Mesodermal cell (in vitro differentiated cells): ENCODE measurements around the gene TRIP6.
"Not testable (repeated sequence)": the region's sequence is repeated elsewhere in the genome, so short reads cannot be mapped to it uniquely, and the experiment has no call there.

ENCODE experiments used
- H3K27ac ChIP-seq: 2 replicates; pipeline ENCODE4 v1.7.0; 2013; ENCODE audit warnings: mild to moderate bottlenecking, low read depth, low read length, moderate library complexity; ENCODE audit not compliant: severe bottlenecking
- H3K36me3 ChIP-seq: 2 replicates; pipeline ENCODE4 v1.7.1; 2013; ENCODE audit warnings: mild to moderate bottlenecking, low read length, moderate library complexity; ENCODE audit not compliant: control insufficient read depth, insufficient read depth
- H3K4me1 ChIP-seq: one replicate; pipeline ENCODE4 v1.7.1; 2013; ENCODE audit warnings: mild to moderate bottlenecking, low read length; ENCODE audit not compliant: insufficient read depth, control insufficient read depth, poor library complexity, severe bottlenecking
- H3K4me3 ChIP-seq: 2 replicates; pipeline ENCODE4 v1.7.0; 2013; ENCODE audit warnings: low read length, control low read depth, mild to moderate bottlenecking; ENCODE audit not compliant: insufficient read depth, poor library complexity, severe bottlenecking; ENCODE audit errors: extremely low read depth
- H3K9me3 ChIP-seq: 2 replicates; pipeline ENCODE4 v1.7.1; 2013; ENCODE audit warnings: mild to moderate bottlenecking, low read length, moderate library complexity; ENCODE audit not compliant: control insufficient read depth
- WGBS, 2 experiments: methylation state at CpG; one replicate each; pipeline ENCODE4 v1.1.5; 2013; ENCODE audit warnings: missing lambda C conversion rate in 2 of 2; ENCODE audit not compliant: insufficient coverage in 2 of 2; 5-methylcytosine and 5-hydroxymethylcytosine counted together

The TRIP6 gene

DNA sequence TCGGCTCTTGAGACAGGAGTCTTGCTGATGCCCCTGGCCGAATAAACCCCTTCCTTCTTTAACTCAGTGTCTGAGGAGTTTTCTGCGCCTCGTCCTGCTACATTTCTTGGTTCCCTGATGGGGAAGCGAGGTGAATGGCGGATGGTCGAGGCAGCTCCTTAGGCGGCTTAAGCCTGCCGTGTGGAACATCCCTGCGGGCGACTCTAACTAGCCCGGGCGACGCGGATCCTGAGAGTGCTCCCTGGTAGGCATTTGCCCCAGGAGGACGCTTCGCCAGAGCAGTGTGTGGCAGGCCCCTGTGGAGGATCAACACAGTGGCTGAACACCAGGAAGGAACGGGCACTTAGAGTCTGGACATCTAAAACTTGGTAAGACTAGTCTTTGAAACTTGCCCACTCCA is 27.8 kb upstream of the TRIP6 start:
- Histone ChIP-seq H3K4me1 (peaks cover 12% of the 10 kb centered on the region), H3K36me3 (no peaks in the 10 kb centered on the region), H3K9me3 (no peaks in the 10 kb centered on the region), H3K27ac (no peak overlapping the region), H3K4me3 (no peak overlapping the region)
- WGBS, 2 experiments, result 96 to 99% methylated on average over 12 to 18 of the region's 18 CpGs

DNA sequence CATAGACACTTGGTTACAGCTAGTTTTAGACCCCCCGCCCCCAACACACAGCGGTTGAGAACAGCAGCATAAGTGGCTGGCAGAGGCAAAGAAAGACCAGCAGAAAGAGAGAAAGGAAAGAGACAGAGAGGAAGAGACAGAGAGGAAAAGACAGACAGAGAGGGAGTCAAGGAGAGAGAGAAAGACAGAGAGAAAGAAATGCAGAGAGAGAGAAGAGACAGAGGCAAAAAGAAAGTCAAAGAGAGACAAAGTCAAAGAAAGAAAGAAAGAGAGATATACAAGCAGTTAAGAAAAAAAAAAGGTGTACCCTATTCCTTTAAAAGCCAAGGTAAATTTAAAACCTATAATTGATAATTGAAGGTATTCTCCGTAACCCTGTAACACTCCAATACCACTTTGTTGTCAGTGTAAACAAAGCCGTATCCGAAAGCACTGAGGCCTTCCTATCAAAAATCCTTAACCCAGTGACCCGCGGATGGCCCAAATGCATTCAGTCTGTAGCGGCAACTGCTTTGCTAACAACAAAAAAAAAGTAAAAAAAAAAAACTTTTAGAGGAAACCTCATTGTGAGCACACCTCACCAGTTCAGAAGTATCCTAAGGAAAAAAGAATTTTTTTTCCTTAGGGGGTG is 26.6 kb upstream of the TRIP6 start:
- Histone ChIP-seq H3K27ac (no peak overlapping the region), H3K9me3 (no peaks in the 10 kb centered on the region), H3K4me3 (no peak overlapping the region), H3K36me3 (no peaks in the 10 kb centered on the region), H3K4me1 (peaks cover 12% of the 10 kb centered on the region)
- 33 to 75% methylated on average over 2 to 5 of the region's 8 CpGs for WGBS, 2 experiments

DNA sequence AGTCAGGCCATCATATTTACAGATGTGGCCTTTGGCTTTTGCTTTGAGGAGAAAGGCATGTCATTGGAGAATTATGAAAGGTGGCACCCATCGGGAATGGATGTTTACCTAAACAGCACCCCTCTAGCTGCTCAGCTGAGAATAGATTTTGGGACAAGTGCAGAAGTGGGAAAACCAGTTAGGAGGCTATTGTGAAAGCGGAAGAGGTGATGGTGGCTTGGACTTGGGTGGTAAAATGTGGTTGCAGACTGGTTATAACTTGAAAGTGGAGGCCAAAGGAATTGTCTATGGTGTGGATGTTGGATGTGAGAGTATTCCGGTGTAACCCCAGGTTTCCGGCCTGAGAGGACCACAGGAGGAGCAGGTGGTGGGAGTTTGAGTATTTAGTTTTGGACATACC is 19.8 kb upstream of the TRIP6 start:
- Histone ChIP-seq H3K27ac (no peak overlapping the region), H3K4me1 (no peaks in the 10 kb centered on the region), H3K36me3 (no peaks in the 10 kb centered on the region), H3K4me3 (no peak overlapping the region), H3K9me3 (no peaks in the 10 kb centered on the region)
- WGBS, 2 experiments, result 96% methylated on average over 3 to 4 of the region's 4 CpGs

DNA sequence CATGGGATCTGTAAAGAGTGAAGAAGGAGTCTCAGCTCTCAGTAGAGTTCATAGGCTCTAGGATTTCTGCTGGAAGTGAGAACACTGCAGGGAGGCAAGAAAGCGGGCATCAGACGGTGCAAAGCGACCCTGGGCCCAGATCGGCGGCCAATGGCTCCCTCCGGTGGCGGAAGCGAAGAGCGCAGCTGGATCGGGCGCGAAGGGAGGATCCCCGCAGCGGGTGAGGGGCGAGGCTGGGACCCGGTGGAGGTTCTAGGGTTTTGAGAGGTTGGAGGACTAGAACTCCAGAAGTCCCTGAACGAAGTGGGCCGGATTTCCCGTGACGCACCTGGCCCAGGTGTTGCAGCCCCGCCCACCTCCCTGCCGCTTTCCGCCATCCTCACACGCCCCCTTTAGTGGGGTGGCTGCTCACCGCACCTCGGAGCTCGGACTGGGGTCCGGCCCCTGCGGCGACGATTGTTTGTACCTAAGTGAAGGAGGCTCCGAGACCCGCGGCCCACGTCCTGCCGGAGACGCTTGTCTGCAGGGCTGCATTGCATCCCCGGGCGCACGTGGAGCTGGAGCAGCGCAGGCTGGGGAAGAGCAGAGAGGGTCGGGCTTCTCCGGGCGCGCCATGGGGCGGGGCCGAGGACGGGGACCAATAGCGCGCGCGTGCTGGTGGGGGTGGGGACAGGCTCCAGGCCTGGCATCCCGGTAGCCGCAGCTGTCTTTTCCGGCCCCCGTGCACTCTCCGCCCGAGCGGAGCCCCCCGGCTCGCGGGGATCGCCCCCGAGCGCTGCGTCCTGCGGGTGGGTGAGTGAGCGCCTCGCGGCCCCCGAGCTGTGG is 14.9 kb upstream of the TRIP6 start, which contains the start of gene SLC12A9:
TSS of gene SLC12A9 (plus strand) at position 666 of the 825 bp plus-strand sequence. CDS start 1,485 bp downstream, outside the sequence.
- 0 to 1% methylated on average over 46 to 61 of the region's 71 CpGs for WGBS, 2 experiments
- Histone ChIP-seq H3K4me3 (peak within 1 kb of the TSS; percentile 76), H3K36me3 (peaks cover 14% of the 10 kb centered on the region), H3K9me3 (no peaks in the 10 kb centered on the region), H3K4me1 (peaks cover 8% of the 10 kb centered on the region), H3K27ac (no peak within 1 kb of the TSS)

DNA sequence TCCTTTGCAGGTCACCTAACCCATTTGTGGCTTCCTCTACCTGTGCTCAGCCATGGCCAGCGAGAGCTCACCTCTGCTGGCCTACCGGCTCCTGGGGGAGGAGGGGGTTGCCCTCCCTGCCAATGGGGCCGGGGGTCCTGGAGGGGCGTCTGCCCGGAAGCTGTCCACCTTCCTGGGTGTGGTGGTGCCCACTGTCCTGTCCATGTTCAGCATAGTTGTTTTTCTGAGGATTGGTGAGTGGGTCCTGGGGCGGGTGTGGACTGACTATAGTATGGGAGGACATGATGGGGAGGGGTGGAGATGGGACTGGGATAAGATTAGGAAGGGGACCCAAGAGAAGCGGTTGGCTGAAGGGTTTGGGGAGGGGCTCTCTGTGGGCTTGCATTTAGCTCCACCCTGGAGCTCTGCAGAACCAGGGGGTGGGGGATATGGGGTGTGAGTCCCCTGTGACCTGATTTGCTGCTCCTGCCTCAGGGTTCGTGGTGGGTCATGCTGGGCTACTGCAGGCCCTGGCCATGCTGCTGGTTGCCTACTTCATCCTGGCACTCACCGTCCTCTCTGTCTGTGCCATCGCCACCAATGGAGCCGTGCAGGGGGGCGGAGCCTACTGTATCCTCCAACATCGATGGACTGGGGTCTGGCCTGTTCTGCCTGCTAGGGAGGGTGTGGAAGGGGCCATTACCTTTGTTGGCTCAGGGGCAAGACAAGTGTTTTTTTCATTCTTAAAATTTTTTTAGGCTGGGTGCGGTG is 12.9 kb upstream of the TRIP6 start:
- Histone ChIP-seq H3K4me3 (no peak overlapping the region), H3K27ac (no peak overlapping the region), H3K36me3 (peaks cover 17% of the 10 kb centered on the region), H3K4me1 (peaks cover 8% of the 10 kb centered on the region), H3K9me3 (no peaks in the 10 kb centered on the region)
- WGBS, 2 experiments, result 90 to 97% methylated on average over 7 to 12 of the region's 14 CpGs

DNA sequence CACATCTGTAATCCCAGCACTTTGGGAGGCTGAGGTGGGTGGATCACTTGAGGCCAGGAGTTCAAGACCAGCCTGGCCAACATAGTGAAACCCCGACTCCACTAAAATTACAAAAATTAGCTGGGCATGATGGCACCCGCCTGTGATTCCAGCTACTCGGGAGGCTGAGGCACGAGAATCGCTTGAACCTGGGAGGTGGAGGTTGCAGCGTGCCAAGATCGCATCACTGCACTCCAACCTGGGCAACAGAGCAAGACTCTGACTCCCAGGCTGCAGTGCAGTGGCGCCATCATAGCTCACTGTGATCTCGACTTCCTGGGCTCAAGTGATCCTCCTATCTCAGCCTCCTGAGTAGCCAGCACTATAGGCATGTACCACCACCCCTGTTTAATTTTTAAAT is 12.3 kb upstream of the TRIP6 start:
- H3K27ac ChIP-seq, H3K9me3 ChIP-seq, H3K4me1 ChIP-seq, H3K4me3 ChIP-seq: not testable (repeated sequence)
- peaks cover 17% of the 10 kb centered on the region for H3K36me3 ChIP-seq
- 90 to 95% methylated on average over 7 to 9 of the region's 9 CpGs for WGBS, 2 experiments

DNA sequence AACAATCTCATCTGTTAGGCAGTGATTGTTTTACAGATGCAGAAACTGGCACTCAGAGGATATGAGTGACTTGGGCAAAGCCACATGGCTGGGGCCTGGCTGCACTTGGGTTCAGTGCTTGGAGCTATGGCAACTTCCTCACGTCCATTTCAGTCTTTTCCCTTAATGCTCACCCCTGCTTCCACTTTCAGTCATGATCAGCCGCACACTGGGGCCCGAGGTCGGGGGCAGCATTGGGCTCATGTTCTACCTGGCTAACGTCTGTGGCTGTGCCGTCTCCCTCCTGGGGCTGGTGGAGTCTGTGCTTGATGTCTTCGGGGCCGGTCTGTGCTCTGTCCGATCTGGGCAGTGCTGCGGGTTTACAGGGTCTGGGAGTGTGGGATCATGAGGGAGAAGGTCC is 11.7 kb upstream of the TRIP6 start:
- no peak overlapping the region for H3K27ac ChIP-seq
- H3K4me1 ChIP-seq, result peaks cover 8% of the 10 kb centered on the region
- no peaks in the 10 kb centered on the region for H3K9me3 ChIP-seq
- H3K4me3 ChIP-seq, result no peak overlapping the region
- WGBS, 2 experiments, result 93 to 97% methylated on average over 8 to 9 of the region's 10 CpGs
- H3K36me3 ChIP-seq, result peaks cover 22% of the 10 kb centered on the region

DNA sequence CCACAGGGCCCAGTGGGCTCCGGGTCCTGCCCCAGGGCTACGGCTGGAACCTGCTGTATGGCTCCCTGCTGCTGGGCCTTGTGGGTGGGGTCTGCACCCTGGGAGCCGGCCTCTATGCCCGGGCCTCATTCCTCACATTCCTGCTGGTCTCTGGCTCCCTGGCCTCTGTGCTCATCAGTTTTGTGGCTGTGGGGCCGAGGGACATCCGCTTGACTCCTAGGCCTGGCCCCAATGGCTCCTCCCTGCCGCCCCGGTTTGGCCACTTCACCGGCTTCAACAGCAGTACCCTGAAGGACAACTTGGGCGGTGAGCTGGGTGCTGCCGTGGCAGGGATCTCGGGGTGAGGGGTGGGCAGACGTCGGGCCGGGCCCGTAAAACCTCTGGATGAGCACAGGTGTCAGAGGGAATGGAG is 10.3 kb upstream of the TRIP6 start:
- peaks cover 8% of the 10 kb centered on the region for H3K4me1 ChIP-seq
- H3K36me3 ChIP-seq, result peaks cover 34% of the 10 kb centered on the region
- H3K4me3 ChIP-seq, result no peak overlapping the region
- 76 to 81% methylated on average over 16 of the region's 16 CpGs for WGBS, 2 experiments
- no peaks in the 10 kb centered on the region for H3K9me3 ChIP-seq
- H3K27ac ChIP-seq, result peak overlapping the region; percentile 36

DNA sequence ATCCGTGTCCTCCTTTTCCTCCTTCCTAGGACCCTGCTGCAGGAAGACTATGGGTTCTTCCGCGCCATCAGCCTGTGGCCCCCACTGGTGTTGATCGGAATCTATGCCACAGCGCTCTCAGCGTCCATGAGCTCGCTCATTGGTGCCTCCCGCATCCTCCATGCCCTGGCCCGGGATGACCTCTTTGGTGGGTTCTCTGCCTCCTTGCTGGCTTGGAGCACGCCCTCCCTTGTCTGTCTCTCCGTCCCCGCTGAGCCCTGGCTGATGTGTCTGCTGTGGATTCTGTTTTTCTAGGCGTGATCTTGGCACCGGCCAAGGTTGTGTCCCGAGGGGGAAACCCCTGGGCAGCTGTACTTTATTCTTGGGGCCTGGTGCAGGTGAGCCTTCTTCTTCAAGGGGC is 7.3 kb upstream of the TRIP6 start:
- peaks cover 34% of the 10 kb centered on the region for H3K36me3 ChIP-seq
- 88 to 93% methylated on average over 13 to 14 of the region's 15 CpGs for WGBS, 2 experiments
- H3K9me3 ChIP-seq, result no peaks in the 10 kb centered on the region
- no peak overlapping the region for H3K4me3 ChIP-seq
- H3K4me1 ChIP-seq, result peaks cover 8% of the 10 kb centered on the region
- H3K27ac ChIP-seq, result no peak overlapping the region

DNA sequence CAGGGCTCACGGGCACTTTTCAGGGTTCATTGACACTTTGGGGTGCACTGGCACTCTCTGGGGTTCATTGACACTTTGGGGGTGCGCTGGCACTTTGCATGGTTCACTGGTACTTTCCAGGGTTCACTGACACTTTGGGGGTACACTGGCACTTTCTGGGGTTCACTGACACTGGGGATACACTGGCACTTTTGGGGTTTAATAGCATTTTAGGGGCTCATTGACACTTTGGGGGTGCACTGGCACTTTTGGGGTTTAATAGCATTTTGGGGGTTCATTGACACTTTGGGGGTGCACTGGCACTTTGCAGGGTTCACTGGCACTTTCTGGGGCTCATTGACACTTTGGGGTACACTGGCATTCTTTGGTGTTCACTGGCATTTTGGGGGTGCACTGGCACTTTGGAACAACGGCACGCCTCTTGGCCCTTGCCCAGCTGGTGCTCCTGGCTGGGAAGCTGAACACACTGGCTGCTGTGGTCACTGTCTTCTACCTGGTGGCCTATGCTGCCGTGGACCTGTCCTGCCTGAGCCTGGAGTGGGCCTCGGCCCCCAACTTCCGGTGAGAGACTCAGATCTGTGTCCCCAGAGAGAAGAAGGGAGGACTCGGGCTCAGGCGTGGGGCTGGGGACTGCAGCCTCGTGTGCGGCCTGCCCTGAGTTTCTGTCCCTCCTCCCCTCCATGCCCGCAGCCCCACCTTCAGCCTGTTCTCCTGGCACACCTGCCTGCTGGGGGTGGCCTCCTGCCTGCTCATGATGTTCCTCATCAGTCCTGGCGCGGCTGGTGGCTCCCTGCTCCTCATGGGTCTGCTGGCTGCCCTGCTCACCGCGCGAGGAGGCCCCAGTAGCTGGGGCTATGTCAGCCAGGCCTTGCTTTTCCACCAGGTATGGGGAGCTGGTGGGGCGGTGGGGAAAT is 6.2 kb upstream of the TRIP6 start:
- Histone ChIP-seq H3K9me3 (no peaks in the 10 kb centered on the region), H3K4me1 (peaks cover 8% of the 10 kb centered on the region), H3K27ac (no peak overlapping the region), H3K4me3 (no peak overlapping the region), H3K36me3 (peaks cover 31% of the 10 kb centered on the region)
- 91 to 92% methylated on average over 12 to 16 of the region's 18 CpGs for WGBS, 2 experiments
